GM18505 (cell line): ENCODE results near the gene TDRD12.

ENCODE experiments used
- ATAC-seq: cut with Tn5 transposase; IDR thresholded peaks from one replicate; pipeline ENCODE4 v1.9.1; 2021; ENCODE audit not compliant: unreplicated experiment
- POLR2A ChIP-seq: IDR thresholded peaks from 4 replicates; pipeline ENCODE4 v1.6.1; 2011; ENCODE audit warnings: borderline replicate concordance; ENCODE audit not compliant: insufficient read depth, insufficient read length; ENCODE audit errors: extremely low read depth

TDRD12 gene

GRCh38 chr19:32800191-32800590 lies 80.6 kb downstream of the TDRD12 start:
- TF ChIP-seq POLR2A = no peak
- ATAC-seq = no peak

GRCh38 chr19:32800754-32801153 lies 81.2 kb downstream of the TDRD12 start:
- no peak for TF ChIP-seq POLR2A
- no peak for ATAC-seq

GRCh38 chr19:32802840-32803239 lies 83.3 kb downstream of the TDRD12 start:
- ATAC-seq = no peak
- no peak for TF ChIP-seq POLR2A

- ATAC-seq = no peak
- no peak for TF ChIP-seq POLR2A
Observed at GRCh38 chr19:32808236-32808635, 88.7 kb downstream of the TDRD12 start.

- no peak for TF ChIP-seq POLR2A
- ATAC-seq = no peak
Observed at GRCh38 chr19:32809254-32809653, 89.7 kb downstream of the TDRD12 start.

GRCh38 chr19:32809754-32810153 lies 90.2 kb downstream of the TDRD12 start:
- ATAC-seq = no peak
- TF ChIP-seq POLR2A = no peak

GRCh38 chr19:32810452-32810851 lies 90.9 kb downstream of the TDRD12 start:
- no peak for TF ChIP-seq POLR2A
- ATAC-seq = no peak

- no peak for ATAC-seq
- TF ChIP-seq POLR2A = no peak
Observed at GRCh38 chr19:32811151-32811550, 91.6 kb downstream of the TDRD12 start.

GRCh38 chr19:32812036-32812435 lies 92.5 kb downstream of the TDRD12 start:
- ATAC-seq = no peak
- no peak for TF ChIP-seq POLR2A

- ATAC-seq = no peak
- TF ChIP-seq POLR2A = no peak
Observed at GRCh38 chr19:32812571-32812970, 93.0 kb downstream of the TDRD12 start.

GRCh38 chr19:32813862-32814425 lies 94.4 kb downstream of the TDRD12 start:
- no peak for TF ChIP-seq POLR2A
- no peak for ATAC-seq

- no peak for TF ChIP-seq POLR2A
- ATAC-seq = no peak
Observed at GRCh38 chr19:32814624-32815023, 95.1 kb downstream of the TDRD12 start.

GRCh38 chr19:32816555-32817099 lies 97.1 kb downstream of the TDRD12 start:
- ATAC-seq = no peak
- no peak for TF ChIP-seq POLR2A

GRCh38 chr19:32817569-32818476 lies 98.3 kb downstream of the TDRD12 start:
- TF ChIP-seq POLR2A = no peak
- no peak for ATAC-seq
